HG03575 (cell line): Measurements from ENCODE around the gene NMT1.
"Not testable (repeated sequence)": the region's sequence is repeated elsewhere in the genome, so short reads cannot be mapped to it uniquely, and the experiment has no call there.

Experiments
- ATAC-seq: cut with Tn5 transposase; IDR thresholded peaks from one replicate; pipeline ENCODE4 v1.9.1; 2021; ENCODE audit not compliant: unreplicated experiment, insufficient number of reproducible peaks, low FRiP score; ENCODE audit errors: extremely low read depth

NMT1 gene

GRCh38 chr17:45114117-45114932 lies 53.2 kb downstream of the NMT1 start:
- ATAC-seq: no peak

GRCh38 chr17:45115015-45115625 lies 54.0 kb downstream of the NMT1 start:
- no peak for ATAC-seq

- ATAC-seq: no peak
Observed at GRCh38 chr17:45115871-45116270, 54.8 kb downstream of the NMT1 start.

- ATAC-seq: no peak
Observed at GRCh38 chr17:45116434-45117016, 55.4 kb downstream of the NMT1 start.

- ATAC-seq: no peak
Observed at GRCh38 chr17:45117334-45117733, 56.2 kb downstream of the NMT1 start.

GRCh38 chr17:45117848-45118646 lies 56.9 kb downstream of the NMT1 start:
- ATAC-seq: no peak

GRCh38 chr17:45118691-45119090 lies 57.6 kb downstream of the NMT1 start:
- ATAC-seq: no peak

GRCh38 chr17:45119964-45120363 lies 58.8 kb downstream of the NMT1 start:
- no peak for ATAC-seq

- ATAC-seq: no peak
Observed at GRCh38 chr17:45120558-45120957, 59.4 kb downstream of the NMT1 start.

GRCh38 chr17:45121055-45121454 lies 59.9 kb downstream of the NMT1 start:
- no peak for ATAC-seq

GRCh38 chr17:45123076-45123770 lies 62.1 kb downstream of the NMT1 start:
- no peak for ATAC-seq

- ATAC-seq: no peak
Observed at GRCh38 chr17:45123930-45124796, 63.0 kb downstream of the NMT1 start.

GRCh38 chr17:45124797-45125122 lies 63.6 kb downstream of the NMT1 start:
- ATAC-seq: not testable (repeated sequence)

- no peak for ATAC-seq
Observed at GRCh38 chr17:45125509-45125908, 64.4 kb downstream of the NMT1 start.

- ATAC-seq: no peak
Observed at GRCh38 chr17:45127207-45127547, 66.1 kb downstream of the NMT1 start.

GRCh38 chr17:45127548-45128300 lies 66.6 kb downstream of the NMT1 start:
- no peak for ATAC-seq

GRCh38 chr17:45128331-45128730 lies 67.2 kb downstream of the NMT1 start:
- no peak for ATAC-seq

- no peak for ATAC-seq
Observed at GRCh38 chr17:45128989-45129388, 67.9 kb downstream of the NMT1 start.
